NT2/D1 (cell line): ENCODE measurements around the gene WDFY3.

Source experiments
- SUZ12 ChIP-seq: IDR thresholded peaks from 2 replicates; pipeline ENCODE4 v1.6.1; 2011; ENCODE audit not compliant: insufficient read length, insufficient read depth; ENCODE audit errors: extremely low read depth
- YY1 ChIP-seq: IDR thresholded peaks from 2 replicates; pipeline ENCODE4 v1.6.1; 2011; ENCODE audit not compliant: insufficient read length, insufficient read depth
- ZNF274 ChIP-seq: IDR thresholded peaks from 2 replicates; pipeline ENCODE4 v1.6.1; 2011; ENCODE audit warnings: mild to moderate bottlenecking, low read depth, low read length

GRCh38 chr4:84750960-84751283 lies 215.6 kb downstream of the WDFY3 start:
- no peak for TF ChIP-seq ZNF274
- TF ChIP-seq SUZ12 = no peak
- TF ChIP-seq YY1 = no peak
